ENCODE results near the gene CLEC2L. TPM values are rescaled to one million over a fixed set of nuclear protein-coding genes. Genes with fewer than 3 reads are reported as not detected.

CLEC2L gene
- total and polyA plus RNA-seq, 2 of the 4 experiments (the other 2 are of a cell fraction): not detected

GRCh38 chr7:139525750-139526149, 2.3 kb downstream of the CLEC2L start:
- Histone ChIP-seq H3K4me2 (ENCODE audit: low read depth, low read length) (no peak overlapping the region), H3K79me1 (ENCODE audit: low read depth in 1 of 2, low read length in 2 of 2) (no peaks in the 10 kb centered on the region), H2BK20ac (ENCODE audit: low read depth, low read length) (no peak overlapping the region), H3K4me1 (ENCODE audit: control insufficient read depth, insufficient read depth, low read length) (peaks cover 6% of the 10 kb centered on the region; the same call in 1 of the 2 replicates), H2AK5ac (ENCODE audit: low read depth, low read length) (peak overlapping the region; percentile 19; the same call in 1 of the 2 replicates), H2BK5ac (ENCODE audit: low read depth, low read length, poor library complexity, severe bottlenecking) (no peak overlapping the region), H3K36me3 (ENCODE audit: control insufficient read depth, insufficient read depth, low read length) (no peaks in the 10 kb centered on the region), H3K23ac (ENCODE audit: low read depth, low read length) (no peak overlapping the region), H3K4me3 (ENCODE audit: insufficient read depth, low read depth, low read length) (no peak overlapping the region), H3K9ac (ENCODE audit: low read depth, low read length) (no peak overlapping the region), H2AK9ac (replicated peaks; ENCODE audit: low read depth, low read length, poor library complexity) (no peak overlapping the region), H4K5ac (ENCODE audit: low read depth, low read length) (no peak overlapping the region), H2AFZ (replicated peaks; ENCODE audit: low read length, poor library complexity) (no peak overlapping the region), H3K4ac (ENCODE audit: low read depth, low read length) (no peak overlapping the region), H4K8ac (ENCODE audit: low read depth in 2 of 2, low read length in 2 of 2) (no peak overlapping the region), H4K20me1 (ENCODE audit: insufficient read depth, low read length) (peaks cover 4% of the 10 kb centered on the region; the same call in 1 of the 2 replicates), H4K91ac (ENCODE audit: insufficient read depth, low read depth, low read length) (no peak overlapping the region), H3K56ac (ENCODE audit: extremely low read depth, insufficient read depth, low read length) (no peak overlapping the region), H3K9me1 (ENCODE audit: insufficient read depth, low read length) (peaks cover 4% of the 10 kb centered on the region), H3K18ac (ENCODE audit: low read depth, low read length) (no peak overlapping the region), H3K27ac (ENCODE audit: insufficient read depth, low read length) (no peak overlapping the region), H2BK15ac (ENCODE audit: low read depth, low read length) (no peak overlapping the region), H3K9me3 (ENCODE audit: control insufficient read depth, insufficient read depth, low read length) (peaks cover 4% of the 10 kb centered on the region), H3K27me3 (ENCODE audit: control insufficient read depth, insufficient read depth, low read length) (peaks cover 37% of the 10 kb centered on the region), H2BK120ac (ENCODE audit: low read depth, low read length) (no peak overlapping the region), H3K14ac (replicated peaks; ENCODE audit: low read depth, low read length) (no peak overlapping the region)
- intact Hi-C loops (cut with micrococcal nuclease): no loop called here
- no peak for TF ChIP-seq USF2 (IDR thresholded peaks at IDR 0.05; ENCODE audit: low read depth, low read length)
- no peak for TF ChIP-seq MAFK (IDR thresholded peaks at IDR 0.05; ENCODE audit: low read depth, low read length)
- no peak for TF ChIP-seq BHLHE40 (IDR thresholded peaks at IDR 0.05; ENCODE audit: low read depth, low read length)
- no peak for TF ChIP-seq RFX5 (IDR thresholded peaks at IDR 0.05; ENCODE audit: low read depth, low read length)
- no peak for TF ChIP-seq CEBPB (IDR thresholded peaks at IDR 0.05; ENCODE audit: low read depth, low read length)
- TF ChIP-seq CTCF (conservative IDR thresholded peaks at IDR 0.05; ENCODE audit: low read depth, low read length): no peak
- no peak for TF ChIP-seq POLR2A (IDR thresholded peaks at IDR 0.05; ENCODE audit: low read depth, low read length)
- no peak for TF ChIP-seq RAD21 (IDR thresholded peaks at IDR 0.05; ENCODE audit: low read length)
- no peak for TF ChIP-seq MAZ (IDR thresholded peaks at IDR 0.05; ENCODE audit: borderline replicate concordance, low read depth, low read length)
- CTCF ChIA-PET: no interaction called here
- dilution Hi-C loops (cut with HindIII; ENCODE audit: low sequenced_read_pairs, unreplicated experiment): no loop called here
- BruUV-seq (replicated peaks): no TSS peak
- in situ Hi-C loops (cut with MboI; ENCODE audit: low sequenced_read_pairs): no loop called here
- no peak for DNase-seq
- POLR2A ChIA-PET (ENCODE audit: unreplicated experiment): interaction anchor here (0.5 kb wide), 1 partner anchor 88 kb away, joined by 6 read pairs; no protein-coding TSS in a partner anchor
- no peak for ATAC-seq (ENCODE audit: low read depth)

Data from IMR-90 (cell line).